Heart right ventricle (tissue), 16 donors: ENCODE results near the gene FCN2. TPM values are rescaled to one million over a fixed set of nuclear protein-coding genes. Genes with fewer than 3 reads are reported as not detected.
A peak's percentile ranks its signal among the peaks of the same experiment; 100 is the strongest.

Experiments
- ATAC-seq, 8 donors: fragments of 200-7000 bp; cut with Tn5 transposase; one replicate each; pipeline ENCODE4 v1.9.1; 2020; ENCODE audit warnings: mild to moderate bottlenecking in 8 of 8, moderate library complexity in 8 of 8, moderate number of reproducible peaks in 1 of 8
- DNase-seq, 2 donors: peaks; one replicate each; pipeline ENCODE4 v3.0.0-alpha.2; 2020
- H3K27ac ChIP-seq, 10 donors: fragments of 200-600 bp; sonication (generic) in 2 of 10; one replicate each; pipeline versions ENCODE4 v1.5.0 to v1.8.0; 2020 to 2022; ENCODE audit warnings: mild to moderate bottlenecking in 3 of 10
- H3K27me3 ChIP-seq, 7 donors: fragments of 200-600 bp; one replicate each; pipeline ENCODE4 v1.8.0; 2021 to 2022; ENCODE audit warnings: mild to moderate bottlenecking in 2 of 7
- H3K36me3 ChIP-seq, 9 donors: fragments of 200-600 bp; sonication (generic) in 1 of 9; one replicate each; pipeline versions ENCODE4 v1.5.0 to v1.8.0; 2020 to 2022; ENCODE audit warnings: mild to moderate bottlenecking in 2 of 9
- H3K4me1 ChIP-seq, 9 donors: fragments of 200-600 bp; sonication (generic) in 1 of 9; one replicate each; pipeline versions ENCODE4 v1.5.0 to v1.8.0; 2020 to 2022; ENCODE audit warnings: mild to moderate bottlenecking in 4 of 9
- H3K4me3 ChIP-seq, 10 donors: fragments of 200-600 bp; sonication (generic) in 2 of 10; one replicate each; pipeline versions ENCODE4 v1.5.0 to v1.8.0; 2020 to 2022; ENCODE audit warnings: mild to moderate bottlenecking in 7 of 10, moderate library complexity in 2 of 10
- H3K9me3 ChIP-seq, 11 donors: fragments of 200-600 bp in 10 of 11; sonication (generic) in 2 of 11; one replicate each; pipeline versions ENCODE4 v1.5.0 to v1.8.0; 2013 to 2022; ENCODE audit warnings: mild to moderate bottlenecking in 2 of 11, control low read depth in 1 of 11, moderate library complexity in 1 of 11
- CTCF ChIP-seq, 9 donors: fragments of 200-600 bp; sonication (generic) in 2 of 9; IDR thresholded peaks; one replicate each; pipeline versions ENCODE4 v1.5.0 to v1.8.0; 2021 to 2022; ENCODE audit warnings: antibody characterized with exemption in 9 of 9, mild to moderate bottlenecking in 5 of 9, moderate library complexity in 1 of 9
- WGBS, 2 donors: extraction: QIAGEN DNeasy Blood & Tissue Kit; methylation state at CpG; one replicate each; pipeline ENCODE4 v1.1.7; 2013; ENCODE audit warnings: inconsistent platforms in 1 of 2; 5-methylcytosine and 5-hydroxymethylcytosine counted together
- intact Hi-C, 10 donors: fragments of 100-400 bp; cut with DNase I; formaldehyde crosslinking; loops; one replicate each; pipeline versions ENCODE4 v1.11.1 to v1.14.2; 2022
- polyA plus RNA-seq, 2 donors: library from polyadenylated mRNA; stranded (reverse); fragments of 200-250 nt; gene quantifications; one replicate each; pipeline ENCODE4 v1.2.3, GENCODE V29; 2013
- total RNA-seq, 10 donors: library from RNA; stranded (reverse); fragmentation: NEBNext Ultra II Directional in 3 of 10; extraction: Animal tissue kit (Norgen Biotek cat#: 25700) in 3 of 10; gene quantifications; one replicate each; pipeline versions ENCODE4 v1.2.1 to v1.2.4, GENCODE V29; 2021 to 2023
- donor health status: Arrhythmogenic right ventricular cardiomyopathy.
- donor health status: ischemic (EF 13 %, LVEDD 7.1; RV severe dilation, severe dysfunction).
- donor health status: healthy with polysubstance abuse.
- donor health status: DM: no; HTN: yes; CAD: no.
- donor health status: DM: no; HTN: no; CAD: no.
- donor health status: ischemic (EF 25% LVEDD 6.9; RV normal size, moderate dysfunction).
- donor health status: ischemic (EF 25% LVEDD 5.7; RV mildly dilated, moderate dysfunction).
- donor health status: healthy.
- donor health status: DM: yes; HTN: yes; CAD: no.
- donor health status: Ischemic cardiomyopathy.
- donor health status: ischemic (EF 35%, LVEDD 5.7; RV mildly dilated, moderate dysfunction).
- donor health status: nonischemic (EF 11% LVEDD 7.7; RV severe dilation, severe dysfunction).
- donor health status: DM: yes; HTN: yes; CAD: no.
- donor health status: PGD.
- donor health status: ischemic (EF 29% LVEDD 5.4; RV normal size, mild dysfunction).
- donor health status: nonischemic (EF 23%, LVEDD 6.1; RV moderate dilation, normal function).

FCN2 gene
- total and polyA plus RNA-seq, 12 donors = 0.19 to 0.46 (median 0.26) TPM; not detected in 7

- Histone ChIP-seq H3K9me3 (peaks cover 0 to 27% (median 6%) of the 10 kb centered on the region in 11 donors), H3K27me3 (no peaks in the 10 kb centered on the region), H3K27ac (peak overlapping the region in 8 of 10 donors; percentile 30 to 85 (median 75)), H3K4me3 (no peak overlapping the region), H3K4me1 (peaks cover 8 to 47% (median 34%) of the 10 kb centered on the region in 9 donors), H3K36me3 (no peaks in the 10 kb centered on the region)
- peak in 1 of 8 donors; percentile 7 for ATAC-seq
- TF ChIP-seq CTCF (IDR thresholded peaks at IDR 0.05) = no peak
- 41 to 44% methylated on average over 3 of the region's 3 CpGs for WGBS, 2 donors
- intact Hi-C loops = loop anchor here in 3 of 10 donors (5.0 to 10.0 kb wide), 5 partner anchors 47 to 192 kb away; partner anchors contain the start of gene OLFM1 (in 2 of the 3)
- DNase-seq = no peak
Measured at GRCh38 chr9:134895097-134895496, 14.5 kb downstream of the FCN2 start.

GRCh38 chr9:134895567-134895907, 14.9 kb downstream of the FCN2 start:
- ATAC-seq (no peak), DNase-seq (no peak)
- Histone ChIP-seq H3K4me3 (no peak overlapping the region), H3K9me3 (peaks cover 0 to 27% (median 6%) of the 10 kb centered on the region in 11 donors), H3K4me1 (peaks cover 8 to 47% (median 34%) of the 10 kb centered on the region in 9 donors), H3K27me3 (no peaks in the 10 kb centered on the region), H3K27ac (peak overlapping the region in 9 of 10 donors; percentile 30 to 85 (median 73)), H3K36me3 (no peaks in the 10 kb centered on the region)
- intact Hi-C loops = loop anchor here in 3 of 10 donors (5.0 to 10.0 kb wide), 5 partner anchors 47 to 192 kb away; partner anchors contain the start of gene OLFM1 (in 2 of the 3)
- TF ChIP-seq CTCF (IDR thresholded peaks at IDR 0.05) = no peak
- WGBS, 2 donors = 46 to 51% methylated on average over 2 of the region's 2 CpGs

GRCh38 chr9:134895908-134896833, 15.6 kb downstream of the FCN2 start:
- Histone ChIP-seq H3K36me3 (no peaks in the 10 kb centered on the region), H3K27ac (peak overlapping the region; percentile 44 to 85 (median 80)), H3K27me3 (no peaks in the 10 kb centered on the region), H3K4me1 (peaks cover 8 to 45% (median 34%) of the 10 kb centered on the region in 9 donors), H3K9me3 (peaks cover 0 to 27% (median 6%) of the 10 kb centered on the region in 11 donors), H3K4me3 (no peak overlapping the region)
- DNase-seq (peak; percentile 52 to 76), ATAC-seq (peak; percentile 76 to 90 (median 87))
- whole genome bisulfite sequencing, 2 donors = 21 to 26% methylated on average over 14 of the region's 14 CpGs
- intact Hi-C loops = loop anchor here in 3 of 10 donors (2.0 to 10.0 kb wide), 6 partner anchors 46 to 191 kb away; partner anchors contain the start of gene OLFM1 (in 2 of the 3)
- TF ChIP-seq CTCF (IDR thresholded peaks at IDR 0.05) = no peak

GRCh38 chr9:134896834-134897583, 16.4 kb downstream of the FCN2 start:
- TF ChIP-seq CTCF (IDR thresholded peaks at IDR 0.05) = no peak
- DNase-seq (no peak), ATAC-seq (no peak)
- Histone ChIP-seq H3K4me1 (peaks cover 8 to 44% (median 34%) of the 10 kb centered on the region in 9 donors), H3K27ac (peak overlapping the region; percentile 44 to 85 (median 80)), H3K4me3 (no peak overlapping the region), H3K27me3 (no peaks in the 10 kb centered on the region), H3K9me3 (peaks cover 0 to 27% (median 6%) of the 10 kb centered on the region in 11 donors), H3K36me3 (no peaks in the 10 kb centered on the region)
- intact Hi-C loops = loop anchor here in 3 of 10 donors (2.0 to 10.0 kb wide), 6 partner anchors 45 to 190 kb away; partner anchors contain the start of gene OLFM1 (in 2 of the 3)
- WGBS, 2 donors = 53 to 67% methylated on average over 14 of the region's 14 CpGs
